ENCODE results near the gene NRXN2.

DNA sequence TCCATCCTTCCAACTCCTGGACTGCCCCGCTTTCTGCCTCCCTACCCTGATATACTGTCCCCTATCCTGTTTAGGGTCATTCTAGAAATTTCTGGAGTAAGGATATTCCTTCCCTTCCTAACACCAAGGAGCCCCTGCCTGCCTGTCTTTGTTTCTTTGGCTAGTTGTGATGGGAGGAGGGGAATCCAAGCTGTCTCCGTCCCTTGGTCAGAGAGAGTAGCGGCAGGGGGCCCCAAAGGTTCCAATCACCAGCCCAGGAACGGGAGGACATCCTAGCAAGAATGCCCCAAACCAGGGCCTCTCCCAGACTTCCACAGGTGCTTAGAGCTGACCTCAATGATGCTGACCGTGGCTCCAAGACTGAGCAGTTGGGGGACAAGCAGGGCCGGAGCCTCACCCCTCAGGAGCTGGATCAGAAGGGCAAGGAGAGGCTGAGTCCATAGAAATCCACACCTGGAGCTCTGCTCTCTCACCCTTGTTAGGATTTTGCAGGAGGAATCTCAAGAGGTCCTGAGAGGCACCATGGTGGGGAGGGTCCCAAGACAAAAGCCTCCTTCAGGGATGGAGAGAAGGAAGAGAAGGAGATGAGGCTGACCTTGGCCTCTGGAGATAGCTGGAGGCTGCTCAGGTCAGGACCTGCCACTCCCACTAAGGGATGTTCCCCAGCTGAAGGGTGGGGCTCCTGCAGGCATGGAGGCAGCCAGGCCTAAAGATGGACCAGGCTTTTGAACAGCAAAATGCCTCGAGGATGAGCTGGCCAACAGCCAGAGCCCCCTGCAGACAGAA is 118.3 kb downstream of the NRXN2 start:
- TF ChIP-seq, protein P1, sequence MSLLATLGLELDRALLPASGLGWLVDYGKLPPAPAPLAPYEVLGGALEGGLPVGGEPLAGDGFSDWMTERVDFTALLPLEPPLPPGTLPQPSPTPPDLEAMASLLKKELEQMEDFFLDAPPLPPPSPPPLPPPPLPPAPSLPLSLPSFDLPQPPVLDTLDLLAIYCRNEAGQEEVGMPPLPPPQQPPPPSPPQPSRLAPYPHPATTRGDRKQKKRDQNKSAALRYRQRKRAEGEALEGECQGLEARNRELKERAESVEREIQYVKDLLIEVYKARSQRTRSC (CRISPR knock-in tag; IDR thresholded peaks at IDR 0.05; ENCODE audit: low read depth) = no peak
- TF ChIP-seq MAZ (IDR thresholded peaks at IDR 0.05; ENCODE audit: borderline replicate concordance, low read depth, low read length) = no peak
- TF ChIP-seq MAZ (CRISPR knock-in tag; IDR thresholded peaks at IDR 0.05; ENCODE audit: low read depth) = no peak
- TF ChIP-seq ZNF75D (CRISPR knock-in tag; IDR thresholded peaks at IDR 0.05; ENCODE audit: borderline replicate concordance) = no peak
- TF ChIP-seq XRCC5 (optimal IDR thresholded peaks at IDR 0.05; ENCODE audit: low read length) = no peak
- TF ChIP-seq, protein P2, sequence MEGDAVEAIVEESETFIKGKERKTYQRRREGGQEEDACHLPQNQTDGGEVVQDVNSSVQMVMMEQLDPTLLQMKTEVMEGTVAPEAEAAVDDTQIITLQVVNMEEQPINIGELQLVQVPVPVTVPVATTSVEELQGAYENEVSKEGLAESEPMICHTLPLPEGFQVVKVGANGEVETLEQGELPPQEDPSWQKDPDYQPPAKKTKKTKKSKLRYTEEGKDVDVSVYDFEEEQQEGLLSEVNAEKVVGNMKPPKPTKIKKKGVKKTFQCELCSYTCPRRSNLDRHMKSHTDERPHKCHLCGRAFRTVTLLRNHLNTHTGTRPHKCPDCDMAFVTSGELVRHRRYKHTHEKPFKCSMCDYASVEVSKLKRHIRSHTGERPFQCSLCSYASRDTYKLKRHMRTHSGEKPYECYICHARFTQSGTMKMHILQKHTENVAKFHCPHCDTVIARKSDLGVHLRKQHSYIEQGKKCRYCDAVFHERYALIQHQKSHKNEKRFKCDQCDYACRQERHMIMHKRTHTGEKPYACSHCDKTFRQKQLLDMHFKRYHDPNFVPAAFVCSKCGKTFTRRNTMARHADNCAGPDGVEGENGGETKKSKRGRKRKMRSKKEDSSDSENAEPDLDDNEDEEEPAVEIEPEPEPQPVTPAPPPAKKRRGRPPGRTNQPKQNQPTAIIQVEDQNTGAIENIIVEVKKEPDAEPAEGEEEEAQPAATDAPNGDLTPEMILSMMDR (CRISPR knock-in tag; IDR thresholded peaks at IDR 0.05) = no peak
- TF ChIP-seq MXI1 (IDR thresholded peaks at IDR 0.05; ENCODE audit: borderline replicate concordance, low read depth, low read length) = no peak
- TF ChIP-seq, protein P3, sequence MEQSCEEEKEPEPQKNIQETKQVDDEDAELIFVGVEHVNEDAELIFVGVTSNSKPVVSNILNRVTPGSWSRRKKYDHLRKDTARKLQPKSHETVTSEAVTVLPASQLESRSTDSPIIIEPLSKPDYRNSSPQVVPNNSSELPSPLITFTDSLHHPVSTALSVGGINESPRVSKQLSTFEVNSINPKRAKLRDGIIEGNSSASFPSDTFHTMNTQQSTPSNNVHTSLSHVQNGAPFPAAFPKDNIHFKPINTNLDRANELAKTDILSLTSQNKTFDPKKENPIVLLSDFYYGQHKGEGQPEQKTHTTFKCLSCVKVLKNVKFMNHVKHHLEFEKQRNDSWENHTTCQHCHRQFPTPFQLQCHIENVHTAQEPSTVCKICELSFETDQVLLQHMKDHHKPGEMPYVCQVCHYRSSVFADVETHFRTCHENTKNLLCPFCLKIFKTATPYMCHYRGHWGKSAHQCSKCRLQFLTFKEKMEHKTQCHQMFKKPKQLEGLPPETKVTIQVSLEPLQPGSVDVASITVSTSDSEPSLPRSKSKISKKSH (CRISPR knock-in tag; IDR thresholded peaks at IDR 0.05; ENCODE audit: borderline replicate concordance) = no peak
- TF ChIP-seq NR2F6 (IDR thresholded peaks at IDR 0.05) = no peak
- no peak for TF ChIP-seq NR2F6 (CRISPR knock-in tag; IDR thresholded peaks at IDR 0.05)
- TF ChIP-seq, protein P4, sequence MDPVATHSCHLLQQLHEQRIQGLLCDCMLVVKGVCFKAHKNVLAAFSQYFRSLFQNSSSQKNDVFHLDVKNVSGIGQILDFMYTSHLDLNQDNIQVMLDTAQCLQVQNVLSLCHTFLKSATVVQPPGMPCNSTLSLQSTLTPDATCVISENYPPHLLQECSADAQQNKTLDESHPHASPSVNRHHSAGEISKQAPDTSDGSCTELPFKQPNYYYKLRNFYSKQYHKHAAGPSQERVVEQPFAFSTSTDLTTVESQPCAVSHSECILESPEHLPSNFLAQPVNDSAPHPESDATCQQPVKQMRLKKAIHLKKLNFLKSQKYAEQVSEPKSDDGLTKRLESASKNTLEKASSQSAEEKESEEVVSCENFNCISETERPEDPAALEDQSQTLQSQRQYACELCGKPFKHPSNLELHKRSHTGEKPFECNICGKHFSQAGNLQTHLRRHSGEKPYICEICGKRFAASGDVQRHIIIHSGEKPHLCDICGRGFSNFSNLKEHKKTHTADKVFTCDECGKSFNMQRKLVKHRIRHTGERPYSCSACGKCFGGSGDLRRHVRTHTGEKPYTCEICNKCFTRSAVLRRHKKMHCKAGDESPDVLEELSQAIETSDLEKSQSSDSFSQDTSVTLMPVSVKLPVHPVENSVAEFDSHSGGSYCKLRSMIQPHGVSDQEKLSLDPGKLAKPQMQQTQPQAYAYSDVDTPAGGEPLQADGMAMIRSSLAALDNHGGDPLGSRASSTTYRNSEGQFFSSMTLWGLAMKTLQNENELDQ (CRISPR knock-in tag; IDR thresholded peaks at IDR 0.05; ENCODE audit: borderline replicate concordance) = no peak
